Fibroblast of lung (primary cell): ENCODE data around the gene CCDC187.

Source experiments
- EZH2 ChIP-seq: IDR thresholded peaks from 2 replicates; pipeline ENCODE4 v1.5.1; 2012; ENCODE audit warnings: low read length, control low read depth, mild to moderate bottlenecking; ENCODE audit errors: missing control alignments
- TF ChIP-seq, protein P1 (sequence below), 2 donors: IDR thresholded peaks in 1 of 2; conservative IDR thresholded peaks in 1 of 2; 1 replicate in 1 of 2; 2 replicates in 1 of 2; pipeline ENCODE4 v1.5.1; 2011 to 2012; ENCODE audit warnings: low read length in 2 of 2, control low read depth in 1 of 2, inconsistent platforms in 1 of 2, low read depth in 1 of 2, mild to moderate bottlenecking in 1 of 2

DNA sequence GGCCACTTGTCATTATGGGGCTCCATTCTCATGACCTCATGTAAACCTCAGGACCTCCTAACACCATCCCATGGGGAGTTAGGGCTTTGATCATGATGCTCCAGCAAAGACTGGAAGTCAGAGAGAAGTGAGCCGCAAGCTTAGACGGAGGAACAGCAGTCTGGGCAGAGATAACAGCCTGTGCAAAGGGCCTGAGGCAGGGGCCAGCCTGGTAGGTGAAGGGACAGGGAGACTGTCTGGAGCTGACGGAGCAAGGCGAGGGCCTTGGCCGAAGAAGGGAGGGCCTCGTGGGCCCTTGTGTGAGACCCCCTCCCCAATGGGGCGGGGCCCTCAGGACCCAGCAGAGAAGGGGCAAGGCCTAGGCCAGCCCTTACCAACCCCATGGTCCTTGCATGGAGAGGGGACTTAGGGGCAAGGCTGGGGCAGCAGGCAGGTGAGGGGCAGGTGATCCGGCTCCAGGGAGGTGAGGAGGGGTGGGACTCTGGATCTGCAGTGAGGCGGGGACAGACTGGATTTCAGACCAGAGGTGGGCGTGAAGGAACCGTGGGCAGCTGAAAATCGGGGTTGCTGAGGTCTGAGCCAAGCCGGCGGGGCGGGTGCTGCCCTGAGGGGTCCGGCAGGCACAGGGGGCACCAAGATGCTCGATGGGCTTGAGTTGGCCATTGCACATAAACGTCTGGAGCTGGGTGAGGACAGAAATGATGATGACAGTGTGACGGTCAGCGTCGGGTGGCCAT, 40.8 kb upstream of the CCDC187 start:
- TF ChIP-seq EZH2 = no peak
- TF ChIP-seq, protein P1, sequence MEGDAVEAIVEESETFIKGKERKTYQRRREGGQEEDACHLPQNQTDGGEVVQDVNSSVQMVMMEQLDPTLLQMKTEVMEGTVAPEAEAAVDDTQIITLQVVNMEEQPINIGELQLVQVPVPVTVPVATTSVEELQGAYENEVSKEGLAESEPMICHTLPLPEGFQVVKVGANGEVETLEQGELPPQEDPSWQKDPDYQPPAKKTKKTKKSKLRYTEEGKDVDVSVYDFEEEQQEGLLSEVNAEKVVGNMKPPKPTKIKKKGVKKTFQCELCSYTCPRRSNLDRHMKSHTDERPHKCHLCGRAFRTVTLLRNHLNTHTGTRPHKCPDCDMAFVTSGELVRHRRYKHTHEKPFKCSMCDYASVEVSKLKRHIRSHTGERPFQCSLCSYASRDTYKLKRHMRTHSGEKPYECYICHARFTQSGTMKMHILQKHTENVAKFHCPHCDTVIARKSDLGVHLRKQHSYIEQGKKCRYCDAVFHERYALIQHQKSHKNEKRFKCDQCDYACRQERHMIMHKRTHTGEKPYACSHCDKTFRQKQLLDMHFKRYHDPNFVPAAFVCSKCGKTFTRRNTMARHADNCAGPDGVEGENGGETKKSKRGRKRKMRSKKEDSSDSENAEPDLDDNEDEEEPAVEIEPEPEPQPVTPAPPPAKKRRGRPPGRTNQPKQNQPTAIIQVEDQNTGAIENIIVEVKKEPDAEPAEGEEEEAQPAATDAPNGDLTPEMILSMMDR (conservative IDR thresholded peaks at IDR 0.05 in 1 of 2, IDR thresholded peaks at IDR 0.05 in 1 of 2; ENCODE audit: low read depth in 1 of 2, low read length in 2 of 2) = no peak
